Liver (tissue), 9 donors: ENCODE measurements around the gene C1R. TPM values are rescaled to one million over a fixed set of nuclear protein-coding genes. Genes with fewer than 3 reads are reported as not detected.

Experiments used
- DNase-seq: peaks from one replicate; pipeline ENCODE4 v3.0.0-alpha.2; 2017; ENCODE audit warnings: low spot score
- H3K27ac ChIP-seq, 2 donors: one replicate each; pipeline ENCODE4 v1.7.0; 2013; ENCODE audit warnings: inconsistent platforms in 2 of 2, low read length in 2 of 2, control low read depth in 1 of 2, low read depth in 1 of 2, mild to moderate bottlenecking in 1 of 2
- H3K27me3 ChIP-seq, 4 donors: one replicate each; pipeline versions ENCODE4 v1.6.1 to v1.7.0; 2013; ENCODE audit warnings: low read length in 3 of 4, inconsistent platforms in 1 of 4, mild to moderate bottlenecking in 1 of 4, moderate library complexity in 1 of 4; ENCODE audit not compliant: control insufficient read depth in 4 of 4, insufficient read depth in 4 of 4
- H3K36me3 ChIP-seq, 4 donors: one replicate each; pipeline versions ENCODE4 v1.6.1 to v1.7.0; 2013; ENCODE audit warnings: low read length in 3 of 4, mild to moderate bottlenecking in 3 of 4, low read depth in 1 of 4, moderate library complexity in 1 of 4; ENCODE audit not compliant: control insufficient read depth in 4 of 4, insufficient read depth in 3 of 4
- H3K4me1 ChIP-seq, 4 donors: one replicate each; pipeline versions ENCODE4 v1.6.1 to v1.7.0; 2013; ENCODE audit warnings: low read length in 3 of 4, mild to moderate bottlenecking in 3 of 4, moderate library complexity in 1 of 4; ENCODE audit not compliant: control insufficient read depth in 4 of 4, insufficient read depth in 4 of 4
- H3K4me3 ChIP-seq, 3 donors: one replicate each; pipeline versions ENCODE4 v1.6.1 to v1.7.0; 2013; ENCODE audit warnings: low read length in 3 of 3, control low read depth in 1 of 3, low read depth in 1 of 3, mild to moderate bottlenecking in 1 of 3
- H3K9ac ChIP-seq, 2 donors: one replicate each; pipeline ENCODE4 v1.7.0; 2013; ENCODE audit warnings: low read length in 2 of 2, mild to moderate bottlenecking in 2 of 2, moderate library complexity in 2 of 2, control low read depth in 1 of 2, low read depth in 1 of 2
- H3K9me3 ChIP-seq, 4 donors: one replicate each; pipeline versions ENCODE4 v1.6.1 to v1.7.0; 2013; ENCODE audit warnings: low read length in 3 of 4; ENCODE audit not compliant: control insufficient read depth in 4 of 4
- CTCF ChIP-seq: fragments of 150-350 bp; IDR thresholded peaks from 2 replicates; pipeline ENCODE4 v1.5.1; 2017; ENCODE audit warnings: improper control_type of control experiment, low read depth, low read length; ENCODE audit not compliant: missing input control
- EGR1 ChIP-seq, 2 donors: IDR thresholded peaks; 2 replicates each; pipeline ENCODE4 v1.6.1; 2016 to 2018; ENCODE audit warnings: antibody characterized with exemption in 2 of 2, low read depth in 2 of 2
- FOXA1 ChIP-seq: IDR thresholded peaks from 2 replicates; pipeline ENCODE4 v1.6.1; 2016; ENCODE audit warnings: antibody characterized with exemption
- FOXA2 ChIP-seq: IDR thresholded peaks from 2 replicates; pipeline ENCODE4 v1.6.1; 2016; ENCODE audit warnings: antibody characterized with exemption
- GABPA ChIP-seq, 2 donors: IDR thresholded peaks in 1 of 2; conservative IDR thresholded peaks in 1 of 2; 2 replicates each; pipeline ENCODE4 v1.6.1; 2016; ENCODE audit warnings: antibody characterized with exemption in 2 of 2, mild to moderate bottlenecking in 1 of 2, moderate library complexity in 1 of 2
- HNF4A ChIP-seq, 2 donors: conservative IDR thresholded peaks; 2 replicates each; pipeline ENCODE4 v1.6.1; 2016; ENCODE audit warnings: antibody characterized with exemption in 2 of 2, mild to moderate bottlenecking in 2 of 2
- HNF4G ChIP-seq: IDR thresholded peaks from 2 replicates; pipeline ENCODE4 v1.6.1; 2016; ENCODE audit warnings: antibody characterized with exemption
- MAX ChIP-seq: IDR thresholded peaks from 2 replicates; pipeline ENCODE4 v1.6.1; 2016; ENCODE audit warnings: antibody characterized with exemption
- NR2F2 ChIP-seq: IDR thresholded peaks from 2 replicates; pipeline ENCODE4 v1.6.1; 2016; ENCODE audit warnings: antibody characterized with exemption
- RAD21 ChIP-seq, 2 donors: IDR thresholded peaks; 2 replicates each; pipeline ENCODE4 v1.6.1; 2016; ENCODE audit warnings: antibody characterized with exemption in 2 of 2, mild to moderate bottlenecking in 2 of 2
- REST ChIP-seq: IDR thresholded peaks from 2 replicates; pipeline ENCODE4 v1.6.1; 2016; ENCODE audit warnings: antibody characterized with exemption, mild to moderate bottlenecking
- SP1 ChIP-seq: IDR thresholded peaks from 2 replicates; pipeline ENCODE4 v1.6.1; 2018; ENCODE audit warnings: antibody characterized with exemption, mild to moderate bottlenecking
- ZBTB33 ChIP-seq: IDR thresholded peaks from 2 replicates; pipeline ENCODE4 v1.6.1; 2016; ENCODE audit warnings: antibody characterized with exemption
- WGBS: extraction: QIAGEN DNeasy Blood & Tissue Kit; methylation state at CpG from one replicate; pipeline ENCODE4 v1.1.7; 2013; 5-methylcytosine and 5-hydroxymethylcytosine counted together
- polyA plus RNA-seq, 2 donors: library from polyadenylated mRNA; stranded (reverse) in 1 of 2; unstranded in 1 of 2; fragments of 200-250 nt in 1 of 2; fragments of >200 nt in 1 of 2; fragmentation: Nextera tagmentation in 1 of 2; extraction: Ambion mirVana in 1 of 2; gene quantifications; one replicate each; pipeline versions ENCODE4 v1.2.1 to v1.2.3, GENCODE V29; 2013 to 2015
- total RNA-seq, 2 donors: library from RNA; depleted of rRNA; stranded (reverse); fragments of >200 nt; gene quantifications; one replicate each; pipeline ENCODE4 v1.2.3, GENCODE V29; 2014
- donor health status: healthy.
- donor health status: healthy.
- donor health status: healthy.
- donor health status: healthy.
- donor health status: healthy.

Gene C1R
- total and polyA plus RNA-seq, 4 donors: 211 to 1,822 (median 1,153) TPM

- H3K9me3 ChIP-seq: no peaks in the 10 kb centered on the region
- no peak overlapping the region for H3K9ac ChIP-seq
- peaks cover under 1 to 30% (median 27%) of the 10 kb centered on the region in 4 donors for H3K36me3 ChIP-seq
- peaks cover 0 to 27% (median 19%) of the 10 kb centered on the region in 4 donors for H3K4me1 ChIP-seq
- no peaks in the 10 kb centered on the region for H3K27me3 ChIP-seq
- 41% methylated on average over 7 of the region's 7 CpGs for WGBS
- H3K4me3 ChIP-seq: peak overlapping the region; percentile 57 to 77 (median 74)
- TF ChIP-seq CTCF: no peak
- TF ChIP-seq MAX: no peak
- no peak for TF ChIP-seq NR2F2
- no peak for TF ChIP-seq EGR1 (IDR thresholded peaks at IDR 0.05; ENCODE audit: low read depth in 2 of 2)
- TF ChIP-seq HNF4A (conservative IDR thresholded peaks at IDR 0.05): no peak
- TF ChIP-seq FOXA1: no peak
- no peak for TF ChIP-seq FOXA2
- TF ChIP-seq RAD21 (IDR thresholded peaks at IDR 0.05): no peak
- no peak for TF ChIP-seq HNF4G
- TF ChIP-seq ZBTB33: no peak
- TF ChIP-seq SP1: no peak
- no peak for TF ChIP-seq GABPA (IDR thresholded peaks at IDR 0.05 in 1 of 2, conservative IDR thresholded peaks at IDR 0.05 in 1 of 2)
- H3K27ac ChIP-seq: no peak overlapping the region
- no peak for DNase-seq
These were observed 39.2 kb upstream of the C1R start for GRCh38 chr12:7131502-7131866.

GRCh38 chr12:7130701-7131501, 38.7 kb upstream of the C1R start:
- H3K4me1 ChIP-seq: peaks cover 0 to 32% (median 20%) of the 10 kb centered on the region in 4 donors
- peak overlapping the region; percentile 57 to 77 (median 74) for H3K4me3 ChIP-seq
- H3K9ac ChIP-seq: peak overlapping the region in 1 of 2 donors; percentile 65
- peak; percentile 56 for DNase-seq
- H3K27ac ChIP-seq: peak overlapping the region; percentile 83 to 89
- H3K27me3 ChIP-seq: no peaks in the 10 kb centered on the region
- no peaks in the 10 kb centered on the region for H3K9me3 ChIP-seq
- H3K36me3 ChIP-seq: peaks cover 0 to 24% (median 21%) of the 10 kb centered on the region in 4 donors
- 1% methylated on average over 32 of the region's 32 CpGs for WGBS
- peak; percentile 14 for TF ChIP-seq REST
- TF ChIP-seq RAD21 (IDR thresholded peaks at IDR 0.05): no peak
- TF ChIP-seq HNF4A (conservative IDR thresholded peaks at IDR 0.05): peak in 1 of 2 donors; percentile 16
